Amygdala (tissue), 56 donors: ENCODE measurements around the gene CAMKMT.
"Not testable (repeated sequence)": the region's sequence is repeated elsewhere in the genome, so short reads cannot be mapped to it uniquely, and the experiment has no call there.

ENCODE experiments used
- DNase-seq, 56 donors: peaks; one replicate each; lab custom pipeline; 2025; lab: John Stamatoyannopoulos, UW

The CAMKMT gene

DNA sequence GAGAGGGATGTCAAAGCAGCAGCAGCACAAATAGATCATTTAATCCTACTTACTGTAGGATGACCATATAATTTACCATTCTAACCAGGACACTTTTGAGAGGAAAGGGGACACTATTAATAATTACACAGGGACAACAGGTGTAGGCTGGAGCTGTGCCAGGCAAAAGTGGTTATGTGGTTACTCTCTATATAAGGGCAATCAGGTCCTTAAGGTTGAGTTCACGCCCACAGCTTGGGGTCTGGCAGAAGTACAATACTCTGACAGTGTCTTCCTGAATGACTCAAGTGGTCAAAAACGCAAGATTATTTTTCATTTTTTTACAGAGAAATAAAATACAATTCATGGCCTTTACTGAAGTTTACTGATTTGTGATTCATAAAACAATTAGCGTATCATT lies 3.2 kb upstream of the CAMKMT start:
- DNase-seq: peak in 1 of 56 donors; percentile 31

DNA sequence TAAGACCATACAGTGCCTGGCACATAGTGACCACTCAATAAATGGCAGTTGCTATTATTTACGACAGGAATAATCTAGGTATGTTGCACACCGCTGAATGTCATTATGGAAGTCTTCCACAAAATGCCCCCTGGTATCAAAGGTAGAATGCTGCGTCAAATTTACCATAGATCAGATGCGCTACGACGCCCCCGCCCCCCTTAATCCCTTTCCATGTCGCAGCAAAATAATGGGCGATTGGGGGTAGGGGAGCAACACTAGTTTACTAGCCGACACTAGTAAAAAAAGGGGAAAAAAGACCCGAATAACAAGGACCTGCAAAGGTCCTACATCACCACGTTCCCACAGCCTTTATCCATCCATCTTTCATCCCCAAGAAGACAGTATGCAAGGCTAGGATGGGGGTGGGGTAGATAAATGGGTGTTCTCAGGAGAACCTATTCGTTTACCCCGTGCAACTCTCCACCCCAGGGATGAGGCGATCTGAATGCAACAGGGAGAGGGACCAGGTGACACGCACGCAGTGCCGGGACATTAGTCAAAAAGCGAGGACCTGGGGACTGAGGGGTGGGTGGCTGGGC lies 908 bp upstream of the CAMKMT start:
- DNase-seq: peak in 10 of 56 donors; percentile 10 to 66 (median 32)

- peak in 34 of 56 donors; percentile 2 to 75 (median 34) for DNase-seq
Measured at GRCh38 chr2:44362207-44363015, 664 bp downstream of the CAMKMT start.

DNA sequence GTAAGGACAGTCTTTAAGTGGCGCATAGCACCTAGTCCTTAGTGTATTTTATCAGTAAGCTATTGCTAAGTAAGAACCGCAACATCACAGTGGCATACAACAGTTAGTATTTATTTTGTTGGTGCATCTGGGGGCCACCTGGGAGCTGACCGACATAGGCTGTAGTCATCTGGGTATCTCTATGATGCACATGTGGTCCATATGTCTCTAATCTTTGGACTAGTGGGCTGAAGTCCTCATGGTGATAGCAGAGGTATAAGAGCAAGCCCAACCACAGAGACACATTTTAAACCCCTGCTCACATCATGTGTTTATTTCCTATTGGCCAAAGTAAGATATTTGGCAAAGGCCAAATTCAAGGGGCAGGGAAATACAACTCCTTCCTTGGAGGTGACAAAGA lies 2.9 kb downstream of the CAMKMT start:
- no peak for DNase-seq

DNA sequence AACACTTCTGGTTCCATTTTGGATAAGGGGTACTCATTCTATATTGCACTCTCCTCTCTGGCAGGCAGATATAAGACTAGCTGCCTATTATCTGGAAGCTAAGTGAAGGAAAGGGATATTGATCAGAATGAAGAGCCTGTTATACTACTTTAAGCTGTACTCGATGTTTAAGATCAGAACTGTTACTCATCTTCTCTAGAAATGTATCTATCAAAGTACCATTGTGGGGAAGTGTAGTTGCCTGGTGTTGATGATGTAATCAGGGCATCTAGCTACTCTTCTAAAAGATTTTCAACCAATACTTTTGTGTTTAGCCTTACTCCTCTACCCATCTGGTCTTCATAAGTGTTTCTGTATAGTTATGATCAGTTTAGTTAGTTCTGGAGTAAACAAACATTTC lies 5.8 kb downstream of the CAMKMT start:
- DNase-seq: no peak

- no peak for DNase-seq
Measured at GRCh38 chr2:44369392-44369791, 7.6 kb downstream of the CAMKMT start.

- DNase-seq: no peak
Measured at GRCh38 chr2:44371445-44371844, 9.7 kb downstream of the CAMKMT start.

GRCh38 chr2:44372246-44372645 lies 10.5 kb downstream of the CAMKMT start:
- no peak for DNase-seq

DNA sequence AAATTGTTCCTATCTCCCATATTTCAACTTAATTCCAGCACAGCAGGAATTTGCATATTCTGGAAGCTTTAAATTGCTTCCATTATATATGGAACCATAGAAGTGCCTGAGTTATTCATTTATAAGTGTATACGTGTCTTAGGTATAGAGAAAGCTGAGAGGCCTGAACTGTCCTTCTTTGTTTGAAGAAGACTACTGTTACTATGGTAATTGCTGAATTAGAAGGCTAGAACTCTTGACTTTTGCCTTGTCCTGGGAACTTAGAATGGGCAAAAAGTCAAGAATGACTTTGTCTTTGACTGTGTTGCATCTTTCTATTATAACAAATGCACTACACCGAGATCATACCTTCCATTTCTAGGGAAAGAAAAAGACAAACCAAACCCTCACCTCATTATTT lies 15.7 kb downstream of the CAMKMT start:
- DNase-seq: no peak

DNA sequence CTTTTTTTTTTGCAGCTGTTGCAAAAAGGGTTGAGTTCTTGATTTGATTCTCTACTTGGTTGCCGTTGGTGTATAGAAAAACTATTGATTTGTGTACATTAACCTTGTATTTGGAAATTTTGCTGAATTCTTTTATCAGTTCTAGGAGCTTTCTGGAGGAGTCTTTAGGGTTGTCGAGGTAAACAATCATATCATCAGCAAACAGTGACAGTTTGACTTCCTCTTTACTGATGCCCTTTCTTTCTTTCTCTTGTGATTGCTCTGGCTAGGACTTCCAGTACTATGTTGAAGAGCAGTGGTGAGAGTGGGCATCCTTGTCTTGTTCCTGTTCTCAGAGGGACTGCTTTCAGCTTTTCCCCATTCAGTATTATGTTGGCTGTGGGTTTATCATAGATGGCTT lies 23.5 kb downstream of the CAMKMT start:
- DNase-seq: not testable (repeated sequence)

GRCh38 chr2:44388877-44389276 lies 27.1 kb downstream of the CAMKMT start:
- no peak for DNase-seq

- no peak for DNase-seq
Measured at GRCh38 chr2:44389895-44390294, 28.1 kb downstream of the CAMKMT start.

DNA sequence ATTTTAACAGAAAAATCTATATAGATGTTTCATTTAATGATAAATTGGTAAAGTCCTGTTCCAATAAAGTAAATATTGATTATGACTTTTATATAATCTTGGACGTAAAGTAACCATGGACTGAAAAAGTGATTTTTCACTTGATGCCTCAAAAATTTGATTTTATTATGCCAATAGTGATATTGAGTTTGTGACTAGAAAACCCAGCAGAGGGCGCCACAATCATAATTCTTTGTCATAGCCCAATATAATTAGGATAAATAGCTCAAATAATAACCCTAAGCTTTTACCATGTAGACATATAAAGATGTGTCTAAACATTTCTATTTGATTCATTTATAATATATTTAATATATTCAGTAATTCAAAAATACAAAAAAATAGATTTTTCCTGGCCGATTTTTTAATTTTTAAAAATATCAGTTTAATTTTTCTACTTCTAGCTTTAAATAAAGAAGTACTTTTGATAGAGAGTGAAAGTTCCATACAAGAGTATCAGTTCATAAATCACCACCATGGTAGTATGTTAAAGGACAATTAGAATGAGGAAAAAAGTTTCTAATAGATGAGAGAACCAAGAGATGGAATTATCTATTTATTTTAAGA lies 30.7 kb downstream of the CAMKMT start:
- DNase-seq: peak in 10 of 56 donors; percentile 0 to 69 (median 7)

DNA sequence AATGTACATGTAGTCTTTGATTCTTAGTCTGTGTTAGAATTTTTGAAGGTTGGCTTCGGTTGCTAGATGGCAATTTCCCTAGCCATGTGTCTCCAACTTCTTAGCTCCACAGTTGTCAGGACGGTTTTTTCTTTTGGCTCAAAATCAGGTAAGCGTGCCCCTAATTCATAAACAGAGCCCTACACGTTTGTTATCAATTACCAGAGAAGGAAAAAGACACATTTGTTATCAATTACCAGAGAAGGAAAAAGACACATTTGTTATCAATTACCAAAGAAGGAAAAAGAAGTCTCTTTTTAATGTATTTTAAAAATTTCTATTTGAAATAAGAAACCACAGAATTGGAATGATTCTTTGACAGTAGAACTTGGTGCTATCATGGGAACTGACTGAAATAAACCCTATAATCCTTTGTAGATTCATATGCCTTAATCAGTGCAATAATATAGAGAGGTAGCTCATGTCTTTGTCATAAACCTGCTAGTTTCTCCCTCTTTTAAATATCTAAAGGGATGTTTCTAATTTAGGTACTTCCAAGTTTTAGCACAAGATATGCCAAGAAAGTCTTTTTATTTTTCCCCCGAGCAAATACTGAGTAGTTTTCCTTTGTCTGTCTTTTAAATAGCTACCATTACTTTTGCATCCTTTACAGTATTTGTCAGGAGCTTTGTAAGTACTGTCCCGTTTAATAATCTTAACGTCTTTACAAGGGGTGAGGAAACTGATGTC lies 35.9 kb downstream of the CAMKMT start:
- DNase-seq: no peak

DNA sequence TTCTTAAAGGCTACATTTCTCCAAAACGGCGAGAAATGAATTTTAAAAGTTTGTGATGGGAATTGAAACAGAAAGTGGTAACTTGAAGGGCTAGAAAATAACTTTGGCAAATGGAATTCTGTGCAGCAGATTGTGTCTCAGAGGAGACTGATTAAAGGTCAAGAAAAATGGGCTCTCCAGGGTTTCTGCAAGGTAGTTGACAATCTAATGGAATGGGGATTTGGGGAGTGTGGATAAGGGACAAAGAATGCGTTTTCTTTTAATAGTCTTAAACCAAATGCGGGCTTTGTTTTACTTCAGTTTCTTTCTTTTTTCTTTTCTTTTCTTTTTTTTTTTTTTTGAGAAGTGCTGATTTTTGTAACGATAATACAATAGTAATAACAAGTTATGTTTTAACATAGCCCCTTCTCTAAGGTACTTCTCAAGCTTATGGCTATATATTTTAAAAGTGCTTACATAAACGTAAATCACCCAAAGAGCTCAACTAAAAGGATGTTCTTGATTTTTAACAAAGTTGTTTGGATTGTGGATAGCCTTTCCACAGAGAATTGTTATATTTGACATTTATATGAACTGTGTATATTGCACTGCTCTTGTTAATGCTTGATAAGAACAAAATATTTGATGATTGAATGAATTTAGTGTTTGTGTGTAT lies 36.6 kb downstream of the CAMKMT start:
- DNase-seq: no peak

GRCh38 chr2:44420725-44421124 lies 59.0 kb downstream of the CAMKMT start:
- DNase-seq: no peak

DNA sequence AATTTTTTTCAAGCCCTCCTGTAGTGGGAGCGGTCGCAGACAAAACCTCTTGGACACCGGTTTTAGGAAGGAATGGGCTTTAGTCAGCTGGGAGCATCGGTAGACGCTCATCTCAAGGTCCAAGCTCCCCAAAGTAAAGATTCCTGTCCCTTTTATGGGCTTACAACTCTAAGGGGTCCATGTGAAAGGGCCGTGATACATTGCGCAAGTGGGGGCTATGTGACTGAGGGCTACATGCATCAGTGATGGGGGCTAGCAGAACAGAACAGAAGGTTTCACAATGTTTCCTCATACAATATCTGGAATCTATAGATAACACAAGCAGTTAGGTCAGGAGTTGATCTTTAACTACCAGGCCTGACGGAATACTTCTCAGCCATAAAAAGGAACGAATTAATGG lies 62.5 kb downstream of the CAMKMT start:
- no peak for DNase-seq

DNA sequence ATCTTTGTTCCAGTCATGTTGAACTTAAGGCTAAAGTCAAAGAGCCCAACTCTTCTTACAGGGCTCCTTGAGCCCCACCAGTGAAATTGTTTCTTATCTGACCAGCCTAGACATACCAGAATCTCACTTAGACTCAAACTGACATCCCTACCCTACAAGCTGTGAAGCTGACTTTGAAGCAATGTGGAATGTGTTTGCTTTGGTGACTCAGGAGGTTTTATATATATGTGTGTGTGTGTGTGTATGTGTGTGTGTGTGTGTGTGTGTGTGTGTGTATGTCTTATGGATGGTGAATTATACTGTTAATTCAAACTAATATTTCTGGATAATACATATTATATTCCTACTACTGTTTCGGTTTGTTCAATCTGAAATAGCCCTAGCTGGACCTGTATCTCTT lies 67.3 kb downstream of the CAMKMT start:
- DNase-seq: no peak

DNA sequence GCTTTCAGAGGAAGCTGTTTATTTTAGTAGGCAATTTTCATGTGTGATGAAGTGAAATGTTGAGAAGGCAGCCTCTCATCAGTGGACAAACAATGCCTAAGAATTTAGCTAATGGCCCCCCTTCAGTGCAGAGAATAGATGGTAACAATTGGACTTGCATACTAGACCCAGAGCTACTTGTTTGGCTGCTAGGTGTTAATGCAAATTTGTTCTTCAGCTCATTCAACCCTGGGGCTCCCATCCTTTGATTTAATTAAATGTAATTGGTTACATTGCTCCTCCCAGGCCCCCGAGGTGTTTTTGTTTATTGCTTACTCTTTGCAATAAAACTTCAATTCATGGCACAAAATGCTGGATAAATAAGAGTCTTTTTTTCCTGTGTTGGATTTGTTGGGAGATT lies 68.6 kb downstream of the CAMKMT start:
- DNase-seq: no peak

DNA sequence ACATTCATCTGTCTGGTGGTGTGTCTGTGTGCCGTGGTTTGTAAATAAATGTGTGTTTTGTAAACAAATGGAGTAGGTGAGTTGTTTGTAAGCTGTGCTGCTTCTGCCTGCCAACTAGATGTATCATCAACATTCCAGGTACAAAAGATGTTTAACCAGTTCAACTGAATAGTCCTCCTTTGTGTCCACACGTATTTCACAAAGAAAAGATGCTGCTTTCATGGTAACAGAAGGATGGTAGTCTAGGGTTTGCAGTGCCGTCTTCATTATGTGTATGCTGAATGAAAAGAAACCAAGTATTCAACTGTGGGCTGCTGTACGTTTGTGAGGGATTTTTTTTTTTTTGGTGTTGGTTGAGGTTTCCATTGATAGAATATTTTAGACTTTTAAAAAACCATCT lies 72.1 kb downstream of the CAMKMT start:
- no peak for DNase-seq

DNA sequence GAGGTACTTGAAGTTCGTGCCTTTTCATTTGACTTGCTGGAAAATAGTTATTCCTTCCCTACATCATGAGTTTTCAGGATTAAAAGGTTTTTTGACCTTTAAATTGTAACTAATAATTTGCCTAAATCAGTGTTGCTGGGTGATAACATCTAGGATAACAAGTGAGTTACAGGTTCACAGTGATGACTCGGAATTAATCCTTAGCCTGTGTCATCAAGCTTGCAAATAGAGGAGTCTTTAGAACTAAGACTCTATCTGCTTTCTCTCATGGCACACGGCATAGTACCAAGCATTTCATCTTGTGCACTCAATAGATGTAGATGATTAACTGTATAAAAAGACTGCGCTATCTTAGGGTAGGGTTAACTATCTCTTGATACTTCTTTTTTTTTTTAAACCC lies 79.5 kb downstream of the CAMKMT start:
- no peak for DNase-seq
